MM.1S (cell line): ENCODE results near the gene GNG3.
A peak's percentile ranks its signal among the peaks of the same experiment; 100 is the strongest.

ENCODE experiments used
- DNase-seq: peaks from one replicate; pipeline ENCODE4 v3.0.0-alpha.2; 2015
- H2AFZ ChIP-seq: fragments of 300-600 bp; sonication (generic); 2 replicates; pipeline ENCODE4 v1.6.0; 2016; ENCODE audit warnings: antibody characterized with exemption, low read length
- H3F3A ChIP-seq: fragments of 300-600 bp; sonication (generic); 2 replicates; pipeline ENCODE4 v1.6.1; 2016; ENCODE audit warnings: mild to moderate bottlenecking, antibody characterized with exemption, low read length, moderate library complexity, mixed read lengths; ENCODE audit not compliant: insufficient read depth
- H3K27ac ChIP-seq: fragments of 300-600 bp; sonication (generic); 2 replicates; pipeline ENCODE4 v1.5.1; 2016; ENCODE audit warnings: mild to moderate bottlenecking, low read length
- H3K27me3 ChIP-seq: fragments of 300-600 bp; sonication (generic); replicated peaks from 2 replicates; pipeline ENCODE4 v1.6.0; 2016; ENCODE audit warnings: low read length; ENCODE audit not compliant: insufficient read depth
- H3K36me3 ChIP-seq: fragments of 300-600 bp; sonication (generic); replicated peaks from 2 replicates; pipeline ENCODE4 v1.6.1; 2016; ENCODE audit warnings: mild to moderate bottlenecking, low read length, mixed read lengths; ENCODE audit not compliant: insufficient read depth
- H3K4me1 ChIP-seq: fragments of 300-600 bp; sonication (generic); 2 replicates; pipeline ENCODE4 v1.6.1; 2016; ENCODE audit warnings: low read length, mixed read lengths
- H3K4me2 ChIP-seq: fragments of 300-600 bp; sonication (generic); 2 replicates; pipeline ENCODE4 v1.6.0; 2016; ENCODE audit warnings: low read depth, low read length
- H3K4me3 ChIP-seq: fragments of 300-600 bp; sonication (generic); 2 replicates; pipeline ENCODE4 v1.5.1; 2016; ENCODE audit warnings: low read length, mixed read lengths
- H3K79me2 ChIP-seq: fragments of 300-600 bp; sonication (generic); 2 replicates; pipeline ENCODE4 v1.6.1; 2016; ENCODE audit warnings: mixed run types, low read length, mixed read lengths
- H3K9ac ChIP-seq: fragments of 300-600 bp; sonication (generic); 2 replicates; pipeline ENCODE4 v1.6.1; 2016; ENCODE audit warnings: low read length, mixed read lengths
- H3K9me2 ChIP-seq: fragments of 300-600 bp; sonication (generic); replicated peaks from 2 replicates; pipeline ENCODE4 v1.6.1; 2016; ENCODE audit warnings: mild to moderate bottlenecking, low read length, mixed read lengths; ENCODE audit not compliant: insufficient read depth
- H3K9me3 ChIP-seq: fragments of 300-600 bp; sonication (generic); replicated peaks from 2 replicates; pipeline ENCODE4 v1.6.1; 2016; ENCODE audit warnings: mild to moderate bottlenecking, low read length, mixed read lengths; ENCODE audit not compliant: insufficient read depth
- H4K20me1 ChIP-seq: fragments of 300-600 bp; sonication (generic); 2 replicates; pipeline ENCODE4 v1.6.1; 2016; ENCODE audit warnings: mild to moderate bottlenecking, low read length, moderate library complexity, mixed read lengths; ENCODE audit not compliant: insufficient read depth
- EZH2 ChIP-seq: fragments of 300-600 bp; sonication (generic); optimal IDR thresholded peaks from 2 replicates; pipeline ENCODE3; 2017; ENCODE audit warnings: low read depth, mild to moderate bottlenecking, antibody characterized with exemption, low read length, mixed read lengths
- EZH2phosphoT487 ChIP-seq: fragments of 300-600 bp; sonication (generic); IDR thresholded peaks from 2 replicates; pipeline ENCODE4 v1.6.1; 2018; ENCODE audit warnings: antibody characterized with exemption, low read length
- TF ChIP-seq, protein P1 (sequence below): fragments of 300-600 bp; sonication (generic); IDR thresholded peaks from 2 replicates; pipeline ENCODE4 v1.5.1; 2016; ENCODE audit warnings: antibody characterized with exemption, low read length, mixed read lengths

The GNG3 gene

DNA sequence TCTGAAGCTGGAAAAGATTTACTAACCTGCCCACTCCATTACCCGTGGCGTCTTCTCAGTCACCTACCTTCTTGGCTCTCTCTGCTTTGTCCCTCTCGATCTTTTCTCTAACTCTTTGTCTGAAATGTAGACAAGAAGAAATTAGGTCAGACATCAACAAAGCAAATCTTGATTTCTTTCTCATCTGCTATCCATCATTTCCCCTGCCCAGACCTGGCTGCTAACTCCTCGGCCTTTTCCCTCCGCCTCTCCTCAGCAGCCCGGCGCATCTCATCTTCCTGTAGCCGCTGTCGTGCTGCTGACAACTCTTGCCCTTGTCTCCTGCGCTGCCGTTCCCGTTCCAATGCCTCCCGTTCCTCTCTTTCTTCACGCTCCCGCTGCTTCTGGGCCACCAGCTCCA lies 29.8 kb upstream of the GNG3 start:
- H3K4me2 ChIP-seq = peak overlapping the region; percentile 93
- H3K4me3 ChIP-seq = peak overlapping the region; percentile 98
- H3K27me3 ChIP-seq = no peaks in the 10 kb centered on the region
- peaks cover 51% of the 10 kb centered on the region for H3K79me2 ChIP-seq
- peaks cover 13% of the 10 kb centered on the region; the same call in 1 of the 2 replicates for H3F3A ChIP-seq
- H3K27ac ChIP-seq = no peak overlapping the region
- no peaks in the 10 kb centered on the region for H3K9me2 ChIP-seq
- no peak for TF ChIP-seq EZH2
- TF ChIP-seq, protein P1, sequence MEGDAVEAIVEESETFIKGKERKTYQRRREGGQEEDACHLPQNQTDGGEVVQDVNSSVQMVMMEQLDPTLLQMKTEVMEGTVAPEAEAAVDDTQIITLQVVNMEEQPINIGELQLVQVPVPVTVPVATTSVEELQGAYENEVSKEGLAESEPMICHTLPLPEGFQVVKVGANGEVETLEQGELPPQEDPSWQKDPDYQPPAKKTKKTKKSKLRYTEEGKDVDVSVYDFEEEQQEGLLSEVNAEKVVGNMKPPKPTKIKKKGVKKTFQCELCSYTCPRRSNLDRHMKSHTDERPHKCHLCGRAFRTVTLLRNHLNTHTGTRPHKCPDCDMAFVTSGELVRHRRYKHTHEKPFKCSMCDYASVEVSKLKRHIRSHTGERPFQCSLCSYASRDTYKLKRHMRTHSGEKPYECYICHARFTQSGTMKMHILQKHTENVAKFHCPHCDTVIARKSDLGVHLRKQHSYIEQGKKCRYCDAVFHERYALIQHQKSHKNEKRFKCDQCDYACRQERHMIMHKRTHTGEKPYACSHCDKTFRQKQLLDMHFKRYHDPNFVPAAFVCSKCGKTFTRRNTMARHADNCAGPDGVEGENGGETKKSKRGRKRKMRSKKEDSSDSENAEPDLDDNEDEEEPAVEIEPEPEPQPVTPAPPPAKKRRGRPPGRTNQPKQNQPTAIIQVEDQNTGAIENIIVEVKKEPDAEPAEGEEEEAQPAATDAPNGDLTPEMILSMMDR = no peak
- no peaks in the 10 kb centered on the region for H4K20me1 ChIP-seq
- peaks cover 16% of the 10 kb centered on the region for H3K4me1 ChIP-seq
- no peaks in the 10 kb centered on the region for H3K9me3 ChIP-seq
- no peaks in the 10 kb centered on the region; the same call in none of the 2 replicates for H3K36me3 ChIP-seq
- H2AFZ ChIP-seq = no peak overlapping the region
- H3K9ac ChIP-seq = peak overlapping the region; percentile 90; the same call in 1 of the 2 replicates
- DNase-seq = no peak

DNA sequence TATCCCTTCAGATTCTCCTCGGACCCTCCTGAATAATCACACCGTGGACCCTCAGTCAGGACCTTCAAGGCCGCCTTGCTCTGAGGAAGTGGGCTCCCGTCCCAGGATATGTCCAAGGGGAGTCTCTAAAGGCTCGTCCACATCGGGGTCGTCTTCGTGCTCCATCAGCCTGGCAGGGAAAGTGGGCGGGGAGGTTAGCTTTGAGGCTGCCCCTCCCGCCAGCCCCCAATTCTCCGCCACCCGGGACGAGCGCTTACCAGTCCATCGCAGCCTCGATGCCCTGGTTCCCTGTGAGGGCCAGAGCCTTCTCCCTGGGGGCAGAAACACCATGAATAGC lies 29.1 kb upstream of the GNG3 start:
- Histone ChIP-seq H3K27me3 (no peaks in the 10 kb centered on the region), H3K4me2 (peak overlapping the region; percentile 93), H3K79me2 (peaks cover 44% of the 10 kb centered on the region), H3K9me3 (no peaks in the 10 kb centered on the region), H2AFZ (peak overlapping the region; percentile 97), H3K9me2 (no peaks in the 10 kb centered on the region), H3K27ac (peak overlapping the region; percentile 47; the same call in 1 of the 2 replicates), H3K9ac (peak overlapping the region; percentile 90), H4K20me1 (no peaks in the 10 kb centered on the region), H3K36me3 (no peaks in the 10 kb centered on the region; the same call in none of the 2 replicates), H3K4me3 (peak overlapping the region; percentile 98), H3K4me1 (peaks cover 10% of the 10 kb centered on the region; the same call in 1 of the 2 replicates), H3F3A (peaks cover 10% of the 10 kb centered on the region; the same call in 1 of the 2 replicates)
- TF ChIP-seq, protein P1 = no peak
- no peak for TF ChIP-seq EZH2
- no peak for TF ChIP-seq EZH2phosphoT487
- no peak for DNase-seq

DNA sequence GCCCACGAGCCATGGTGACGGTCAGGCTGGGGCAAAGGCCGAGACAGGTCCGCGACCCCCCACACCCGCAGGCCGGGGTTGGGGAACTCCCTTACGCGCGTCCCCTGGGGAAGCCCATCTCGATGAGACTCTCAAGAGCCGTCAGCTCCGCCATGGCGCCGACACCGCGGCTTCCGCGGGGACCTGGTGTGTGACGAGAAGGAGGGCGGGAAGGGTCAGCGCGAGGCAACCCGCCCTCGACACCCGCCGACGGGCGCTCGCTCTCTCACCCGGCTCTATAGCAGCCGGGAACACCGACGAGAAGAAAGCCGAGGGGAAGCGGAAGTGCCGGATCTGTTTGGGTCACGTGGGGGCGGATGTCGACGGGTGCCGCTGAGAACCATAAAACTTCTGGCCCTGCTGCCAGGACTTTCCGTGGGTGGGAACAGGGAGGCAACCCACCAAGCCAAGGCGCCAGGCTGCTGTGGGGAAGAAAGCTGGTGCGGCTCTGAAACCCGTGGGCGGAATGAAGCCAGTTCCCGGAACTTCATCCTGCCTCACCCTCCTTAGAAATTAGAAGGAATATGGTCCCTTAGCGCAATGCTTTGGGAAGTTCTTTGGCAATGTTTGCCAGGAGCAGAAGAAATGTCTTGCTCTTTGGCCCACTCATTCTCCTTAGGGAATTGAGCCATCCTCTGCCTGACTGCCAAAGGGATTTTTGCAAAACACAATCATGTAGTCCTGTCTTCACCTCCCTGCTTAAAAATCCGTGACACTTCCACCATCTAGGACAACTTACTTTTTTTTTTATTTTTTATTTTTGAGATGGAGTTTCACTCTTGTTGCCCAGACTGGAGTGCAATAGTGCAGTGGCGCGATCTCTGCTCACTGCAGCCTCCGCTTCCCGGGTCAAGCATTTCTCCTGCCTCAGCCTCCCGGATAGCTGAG lies 28.4 kb upstream of the GNG3 start, which contains the start of gene UBXN1:
TSS of gene UBXN1 (minus strand) at position 304 of the 927 bp plus-strand sequence. CDS start at position 154, 150 bp downstream.
- Histone ChIP-seq H3K79me2 (peaks cover 38% of the 10 kb centered on the region), H3K27me3 (no peaks in the 10 kb centered on the region), H3K9me2 (no peaks in the 10 kb centered on the region), H3K27ac (peak within 1 kb of the TSS; percentile 47; the same call in 1 of the 2 replicates), H3K9me3 (no peaks in the 10 kb centered on the region), H3K4me3 (peak within 1 kb of the TSS; percentile 98), H3K36me3 (no peaks in the 10 kb centered on the region; the same call in none of the 2 replicates), H3F3A (peaks cover 10% of the 10 kb centered on the region; the same call in 1 of the 2 replicates), H3K4me1 (peaks cover 10% of the 10 kb centered on the region; the same call in 1 of the 2 replicates), H3K4me2 (peak within 1 kb of the TSS; percentile 93), H4K20me1 (no peaks in the 10 kb centered on the region), H3K9ac (peak within 1 kb of the TSS; percentile 90), H2AFZ (peak within 1 kb of the TSS; percentile 97)
- DNase-seq = peak; percentile 87
- TF ChIP-seq EZH2 = no peak
- no peak for TF ChIP-seq EZH2phosphoT487
- TF ChIP-seq, protein P1 = no peak
